ENCODE data around the gene FAM217A.

- no peak for TF ChIP-seq SP2 (IDR thresholded peaks at IDR 0.05; ENCODE audit: low read length)
- TF ChIP-seq SIRT6 (IDR thresholded peaks at IDR 0.05; ENCODE audit: low read length), result no peak
- TF ChIP-seq CTCF (IDR thresholded peaks at IDR 0.05; ENCODE audit: control extremely low read depth in 1 of 3, insufficient read depth in 1 of 3, low read depth in 1 of 3, low read length in 3 of 3), result no peak
- TF ChIP-seq SAP30 (IDR thresholded peaks at IDR 0.05; ENCODE audit: insufficient read depth, insufficient replicate concordance, low read length), result no peak
- no peak for TF ChIP-seq EZH2 (IDR thresholded peaks at IDR 0.05; ENCODE audit: low read depth, low read length, severe bottlenecking)
- TF ChIP-seq RFX5 (IDR thresholded peaks at IDR 0.05; ENCODE audit: borderline replicate concordance, low read depth, low read length), result no peak
These were observed 11.3 kb downstream of the FAM217A start for GRCh38 chr6:4067673-4068072.

Data from H1 (cell line).